ENCODE results near the gene ZNF775. TPM values are rescaled to one million over a fixed set of nuclear protein-coding genes. Genes with fewer than 3 reads are reported as not detected.

ZNF775 gene
- total RNA-seq: 6.8 and 7.3 TPM in 2 replicates

GRCh38 chr7:150378853-150379440, at the start of gene ZNF775:
Gene ZNF775 (plus strand): TSS chr7:150379330. CDS start chr7:150388471, 9,141 bp downstream.

GRCh38 chr7:150341263-150342120, 37.6 kb upstream of the ZNF775 start, which contains the start of gene RARRES2:
Gene RARRES2 (minus strand): TSS chr7:150341629. CDS start chr7:150340609, 1,020 bp downstream.

GRCh38 chr7:150368096-150368883, 10.8 kb upstream of the ZNF775 start, which contains the start of gene REPIN1:
Gene REPIN1 (plus strand): TSS chr7:150368822. CDS start chr7:150369712, 890 bp downstream.

Other genes with a start within 250 kb of the ZNF775 start
- 0.65 and 1.2 TPM in 2 replicates for gene LRRC61, start 56.0 kb upstream of the ZNF775 start, total RNA-seq
- 1.5 and 1.6 TPM in 2 replicates for gene ACTR3C, start 55.8 kb upstream of the ZNF775 start, total RNA-seq
- not detected in 2 replicates for gene RARRES2, start 37.7 kb upstream of the ZNF775 start, total RNA-seq
- 72.2 and 75.7 TPM in 2 replicates for gene REPIN1, start 10.5 kb upstream of the ZNF775 start, total RNA-seq
- 77.3 and 104 TPM in 2 replicates for gene GIMAP8, start 71.3 kb downstream of the ZNF775 start, total RNA-seq
- gene GIMAP7, start 135.5 kb downstream of the ZNF775 start, total RNA-seq: 46.1 and 57.9 TPM in 2 replicates
- gene GIMAP4, start 188.1 kb downstream of the ZNF775 start, total RNA-seq: 332 and 504 TPM in 2 replicates